Astrocyte of the cerebellum (primary cell): ENCODE results near the gene TMBIM1.

Experiments
- DNase-seq: peaks from one replicate; pipeline ENCODE4 v3.0.0-alpha.2; 2011; ENCODE audit warnings: low read depth
- H3K4me3 ChIP-seq: 2 replicates; pipeline ENCODE4 v1.5.1; 2011; ENCODE audit warnings: mild to moderate bottlenecking, low read depth, low read length, moderate library complexity
- in situ Hi-C: cut with HindIII; loops from 2 replicates; pipeline ENCODE4 v1.10.0; 2017; ENCODE audit warnings: low sequenced_read_pairs
- TF ChIP-seq, protein P1 (sequence below): IDR thresholded peaks from 2 replicates; pipeline ENCODE4 v1.5.1; 2012; ENCODE audit warnings: low read length, low read depth, moderate library complexity, mild to moderate bottlenecking; ENCODE audit errors: missing control alignments

TMBIM1 gene

DNA sequence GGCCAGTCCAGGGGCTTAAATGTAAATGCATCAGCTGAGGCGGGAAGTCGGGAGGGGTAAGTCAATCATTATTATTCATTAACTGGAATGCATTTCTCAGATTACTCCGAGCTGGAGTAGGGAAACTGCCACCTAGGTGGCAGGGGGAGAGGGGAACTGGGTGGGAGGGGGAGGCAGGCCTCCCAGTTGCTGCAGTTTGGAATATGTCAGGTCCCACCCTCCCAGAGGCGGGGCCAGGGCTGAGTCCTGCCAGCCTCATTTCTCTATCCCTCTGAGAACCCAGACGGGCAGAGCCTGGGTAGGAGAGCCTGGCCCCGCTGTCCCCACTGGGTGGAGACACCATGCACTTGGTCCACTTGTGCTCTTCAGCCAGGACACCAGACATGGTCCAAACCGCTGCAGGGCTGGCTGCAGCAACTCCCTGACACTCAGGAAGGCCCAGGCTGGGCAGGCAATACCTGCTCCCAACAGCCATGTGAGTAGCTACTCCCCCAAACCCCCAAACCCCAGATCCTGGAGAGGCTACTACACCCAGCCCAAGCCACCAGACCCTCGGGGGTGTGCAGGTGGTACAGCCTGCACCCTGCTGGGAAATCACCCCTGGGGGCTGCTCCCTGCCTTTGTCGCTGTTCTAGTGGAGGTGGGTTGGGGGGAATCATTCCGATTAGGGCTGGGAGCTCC lies 31.4 kb downstream of the TMBIM1 start, which contains the start of gene GPBAR1:
Gene GPBAR1 (plus strand): TSS at position 274 of the 681 bp plus-strand sequence. CDS start 1,710 bp downstream, outside the sequence.
- TF ChIP-seq, protein P1, sequence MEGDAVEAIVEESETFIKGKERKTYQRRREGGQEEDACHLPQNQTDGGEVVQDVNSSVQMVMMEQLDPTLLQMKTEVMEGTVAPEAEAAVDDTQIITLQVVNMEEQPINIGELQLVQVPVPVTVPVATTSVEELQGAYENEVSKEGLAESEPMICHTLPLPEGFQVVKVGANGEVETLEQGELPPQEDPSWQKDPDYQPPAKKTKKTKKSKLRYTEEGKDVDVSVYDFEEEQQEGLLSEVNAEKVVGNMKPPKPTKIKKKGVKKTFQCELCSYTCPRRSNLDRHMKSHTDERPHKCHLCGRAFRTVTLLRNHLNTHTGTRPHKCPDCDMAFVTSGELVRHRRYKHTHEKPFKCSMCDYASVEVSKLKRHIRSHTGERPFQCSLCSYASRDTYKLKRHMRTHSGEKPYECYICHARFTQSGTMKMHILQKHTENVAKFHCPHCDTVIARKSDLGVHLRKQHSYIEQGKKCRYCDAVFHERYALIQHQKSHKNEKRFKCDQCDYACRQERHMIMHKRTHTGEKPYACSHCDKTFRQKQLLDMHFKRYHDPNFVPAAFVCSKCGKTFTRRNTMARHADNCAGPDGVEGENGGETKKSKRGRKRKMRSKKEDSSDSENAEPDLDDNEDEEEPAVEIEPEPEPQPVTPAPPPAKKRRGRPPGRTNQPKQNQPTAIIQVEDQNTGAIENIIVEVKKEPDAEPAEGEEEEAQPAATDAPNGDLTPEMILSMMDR = no peak

DNA sequence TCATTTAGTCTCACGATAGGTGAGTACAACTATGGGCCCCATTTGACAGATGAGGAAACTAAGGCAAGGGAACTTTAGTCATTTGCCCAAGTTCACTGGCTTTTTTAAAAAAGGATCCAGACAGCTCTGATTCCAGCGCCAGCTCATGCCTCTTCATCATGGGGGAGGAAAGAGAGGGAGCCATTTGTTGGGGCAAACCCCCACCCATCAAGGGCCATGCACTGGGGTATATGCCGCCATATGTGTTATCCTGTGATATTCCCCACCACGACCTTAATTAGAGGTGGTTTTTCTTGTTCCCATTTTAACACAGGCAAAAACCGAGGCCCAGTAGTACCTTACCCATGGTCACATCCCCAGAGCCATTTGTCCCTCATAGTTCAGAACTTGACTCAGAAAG lies 32.1 kb downstream of the TMBIM1 start:
- TF ChIP-seq, protein P1 = no peak
- no peak overlapping the region for H3K4me3 ChIP-seq
- in situ Hi-C loops = no loop called here
- no peak for DNase-seq

More for the DNA sequence above, 31.4 kb downstream of the TMBIM1 start, which contains the start of gene GPBAR1:
- no peak within 1 kb of the TSS for H3K4me3 ChIP-seq
- DNase-seq = no peak
- in situ Hi-C loops = no loop called here

DNA sequence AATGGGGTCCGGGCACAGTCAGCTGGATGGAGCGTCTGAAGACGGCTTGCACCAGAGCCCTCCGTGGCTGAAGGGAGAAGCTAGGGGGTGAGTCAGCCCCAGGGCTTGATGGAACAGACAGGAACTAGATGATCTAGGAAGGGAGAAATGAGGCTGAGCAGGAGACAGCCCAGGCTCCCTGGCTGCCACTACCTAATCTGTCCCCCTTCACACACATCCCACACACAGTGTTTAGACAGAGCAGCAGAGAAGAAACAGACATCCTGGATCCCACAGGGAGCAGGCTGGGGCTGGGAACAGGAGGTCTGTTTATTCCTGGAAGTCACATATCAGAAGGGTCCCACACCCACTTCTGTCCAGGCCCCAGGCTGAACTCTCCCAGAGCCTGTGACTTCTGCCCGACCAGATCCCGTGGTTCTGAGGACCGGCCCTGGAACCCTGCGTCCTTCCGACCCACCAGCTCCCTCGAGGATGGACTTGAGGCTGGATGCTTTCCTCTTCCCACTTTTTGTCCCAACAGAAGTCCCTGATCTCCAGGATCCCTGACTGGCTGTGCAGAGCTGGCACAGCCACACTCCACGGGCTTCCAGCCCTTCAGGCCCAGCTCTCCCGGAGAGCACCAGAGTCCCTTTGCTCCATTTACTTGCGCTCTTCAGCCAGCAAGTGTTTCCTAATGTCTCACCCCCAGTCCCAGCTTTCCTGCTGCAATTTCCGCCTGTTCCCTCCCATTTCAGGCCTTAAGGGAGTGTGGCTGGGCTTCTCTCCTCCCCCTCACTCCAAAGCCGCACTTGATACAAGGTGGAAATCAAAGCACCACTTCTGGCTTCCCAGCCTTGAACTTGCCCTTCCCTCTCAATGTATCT lies 33.0 kb downstream of the TMBIM1 start:
- no peak for DNase-seq
- H3K4me3 ChIP-seq = no peak overlapping the region
- in situ Hi-C loops = no loop called here
- TF ChIP-seq, protein P1 = no peak

DNA sequence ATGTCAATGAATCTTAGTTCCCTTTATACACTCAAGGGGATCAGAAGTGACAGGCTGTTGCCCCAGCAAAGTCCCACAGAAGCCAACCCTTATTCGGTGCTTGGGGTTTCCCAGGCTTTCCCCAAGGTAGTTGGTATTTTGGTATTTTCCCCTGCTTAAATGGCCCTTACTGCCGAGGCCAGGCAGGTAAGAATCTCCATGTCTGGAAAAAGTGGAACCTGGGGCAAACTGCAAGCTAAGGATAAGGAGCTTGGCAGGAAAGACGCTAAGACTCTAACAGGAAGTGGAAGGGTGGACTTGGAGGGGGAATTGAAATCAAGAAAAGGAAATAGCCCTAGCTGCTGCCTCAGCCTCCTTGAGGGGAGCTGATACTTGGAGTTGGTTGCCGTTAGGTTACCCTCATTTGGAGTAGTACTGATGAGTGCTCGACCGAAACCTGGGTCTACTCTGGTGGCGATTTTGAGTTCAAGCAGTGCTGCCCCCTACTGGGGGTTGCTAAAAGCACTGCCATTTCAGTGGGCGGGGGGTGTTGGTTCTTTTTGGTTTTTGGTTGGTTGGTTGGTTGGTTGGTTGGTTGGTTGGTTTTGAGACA lies 34.8 kb downstream of the TMBIM1 start:
- no peak for DNase-seq
- TF ChIP-seq, protein P1 = peak; percentile 62
- H3K4me3 ChIP-seq = no peak overlapping the region
- in situ Hi-C loops = no loop called here

DNA sequence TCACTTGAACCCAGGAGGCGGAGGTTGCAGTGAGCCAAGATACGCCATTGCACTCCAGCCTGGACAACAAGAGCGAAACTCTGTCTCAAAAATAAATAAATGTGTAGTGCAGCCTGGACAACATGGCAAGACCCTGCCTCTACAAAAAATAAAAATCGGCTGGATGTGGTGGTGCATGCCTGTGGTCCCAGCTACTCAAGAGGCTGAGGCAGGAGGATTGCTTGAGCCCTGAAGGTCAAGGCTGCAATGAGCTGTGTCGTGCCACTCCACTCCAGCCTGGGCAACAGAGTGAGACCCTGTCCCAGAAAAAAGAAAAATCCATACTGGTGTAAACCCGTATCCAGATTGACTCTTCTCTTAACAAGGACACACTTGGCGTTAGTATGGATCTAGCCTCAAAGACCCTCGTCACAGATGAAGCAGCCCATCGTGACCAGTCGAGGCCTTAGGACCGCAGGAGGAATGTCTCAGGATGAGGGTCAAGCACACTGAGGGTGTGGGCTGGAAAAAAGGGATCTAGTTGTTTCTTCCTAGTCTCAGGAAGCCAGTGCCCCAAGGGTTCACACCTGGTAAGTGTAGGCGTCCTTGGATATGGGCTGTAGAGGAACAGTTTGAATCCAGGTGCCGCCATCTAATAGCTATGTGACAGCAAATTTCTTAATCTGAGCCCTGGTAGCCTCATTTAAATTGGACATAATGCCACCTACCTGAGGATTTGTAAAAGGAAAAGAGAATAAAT lies 35.5 kb downstream of the TMBIM1 start:
- no peak for DNase-seq
- no peak overlapping the region for H3K4me3 ChIP-seq
- TF ChIP-seq, protein P1 = no peak
- in situ Hi-C loops = no loop called here

DNA sequence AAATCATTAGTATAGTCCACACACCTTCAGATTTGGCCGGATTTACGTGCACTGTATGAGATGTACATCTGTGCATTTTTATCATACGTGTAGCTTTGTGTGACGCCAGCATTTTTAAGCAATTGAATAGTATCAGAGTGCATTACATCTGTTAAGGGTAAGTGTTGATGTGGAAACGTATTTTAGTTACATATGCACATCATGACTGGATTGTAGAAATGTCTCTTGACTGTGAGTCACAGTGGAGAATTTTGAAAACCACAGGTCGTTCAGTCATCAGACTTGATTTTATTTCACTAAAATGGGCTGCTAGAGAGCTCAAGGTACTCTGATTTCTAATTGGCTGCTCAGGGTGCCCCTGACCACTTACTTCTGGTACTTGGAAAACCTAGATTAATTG lies 36.9 kb downstream of the TMBIM1 start:
- no peak for DNase-seq

More for the DNA sequence above, 36.9 kb downstream of the TMBIM1 start:
- no peak overlapping the region for H3K4me3 ChIP-seq
- TF ChIP-seq, protein P1 = no peak
- in situ Hi-C loops = no loop called here
